AG20443 (cell line): ENCODE data around the gene TPRKB.
"Not testable (repeated sequence)": the region's sequence is repeated elsewhere in the genome, so short reads cannot be mapped to it uniquely, and the experiment has no call there.

Source experiments
- DNase-seq: peaks from one replicate; pipeline ENCODE4 v3.0.0; 2012; ENCODE audit warnings: low spot score, mixed read lengths

TPRKB gene

GRCh38 chr2:73700131-73700611, 37.0 kb downstream of the TPRKB start:
- no peak for DNase-seq

- DNase-seq = no peak
Measured at GRCh38 chr2:73699437-73699836, 37.7 kb downstream of the TPRKB start.

GRCh38 chr2:73698101-73698500, 39.0 kb downstream of the TPRKB start:
- no peak for DNase-seq

GRCh38 chr2:73697606-73698005, 39.5 kb downstream of the TPRKB start:
- DNase-seq = no peak

- DNase-seq = not testable (repeated sequence)
Measured at GRCh38 chr2:73696985-73697384, 40.2 kb downstream of the TPRKB start.

- not testable (repeated sequence) for DNase-seq
Measured at GRCh38 chr2:73696521-73696920, 40.6 kb downstream of the TPRKB start.

- not testable (repeated sequence) for DNase-seq
Measured at GRCh38 chr2:73690372-73691088, 46.6 kb downstream of the TPRKB start.

GRCh38 chr2:73688494-73688893, 48.7 kb downstream of the TPRKB start:
- not testable (repeated sequence) for DNase-seq

GRCh38 chr2:73685764-73686438, 51.2 kb downstream of the TPRKB start:
- DNase-seq = peak; percentile 31

- not testable (repeated sequence) for DNase-seq
Measured at GRCh38 chr2:73684905-73685304, 52.2 kb downstream of the TPRKB start.

GRCh38 chr2:73684325-73684724, 52.8 kb downstream of the TPRKB start:
- DNase-seq = not testable (repeated sequence)

- peak; percentile 21 for DNase-seq
Measured at GRCh38 chr2:73679951-73680571, 57.1 kb downstream of the TPRKB start.
